HepG2 (cell line): Measurements from ENCODE around the gene RASSF6. TPM values are rescaled to one million over a fixed set of nuclear protein-coding genes. Genes with fewer than 3 reads are reported as not detected.

Source experiments
- ATAC-seq: fragments of 200-7000 bp; cut with Tn5 transposase; 3 replicates; pipeline ENCODE4 v1.9.1; 2020; ENCODE audit warnings: mild to moderate bottlenecking, moderate library complexity
- BruUV-seq: library from RNA; stranded (reverse); fragments of 400-500 nt; replicated peaks from 2 replicates; lab custom pipeline; 2021; lab: Mats Ljungman, UMichigan
- CTCF ChIA-PET: fragments of 300-600 bp; formaldehyde crosslinking; extraction: SDS; loops from one replicate; lab custom pipeline; 2021; ENCODE audit warnings: low total read pairs, inconsistent platforms, low intra/inter-chr PET ratio; lab: Yijun Ruan, JAX
- POLR2A ChIA-PET: fragments of 350-600 bp; sonication (Branson Sonifier 250); formaldehyde crosslinking; loops from one replicate; lab custom pipeline; 2020; ENCODE audit warnings: antibody characterized with exemption, inconsistent platforms; lab: Yijun Ruan, JAX
- DNase-seq: peaks from one replicate; pipeline ENCODE4 v3.0.0-alpha.2; 2015; ENCODE audit warnings: low spot score
- FAIRE-seq: peaks from 3 replicates; lab custom pipeline; 2011; peaks lifted over from hg19 to GRCh38; lab: Jason Lieb, UNC
- H2AFZ ChIP-seq: one replicate; pipeline ENCODE4 v1.6.1; 2011; ENCODE audit warnings: low read length, inconsistent platforms
- H3K27ac ChIP-seq: fragments of 300-600 bp; 3 replicates; pipeline ENCODE4 v1.8.0; 2011; ENCODE audit warnings: mixed run types, mild to moderate bottlenecking, mixed read lengths, low read length, inconsistent platforms; ENCODE audit not compliant: insufficient read depth; ENCODE audit errors: extremely low read length
- H3K27me3 ChIP-seq, 2 experiments: fragments of 200-600 bp in 1 of 2; 2 replicates in 1 of 2; 3 replicates in 1 of 2; pipeline versions ENCODE4 v1.6.0 to v1.8.0; 2011; ENCODE audit warnings: low read length in 2 of 2, mild to moderate bottlenecking in 2 of 2, moderate library complexity in 2 of 2, inconsistent platforms in 1 of 2; ENCODE audit not compliant: insufficient read depth in 2 of 2, control insufficient read depth in 1 of 2
- H3K36me3 ChIP-seq, 2 experiments: fragments of 200-600 bp in 1 of 2; replicated peaks in 1 of 2; 2 replicates in 1 of 2; 3 replicates in 1 of 2; pipeline versions ENCODE4 v1.5.1 to v1.8.0; 2011; ENCODE audit warnings: low read length in 2 of 2, inconsistent platforms in 1 of 2; ENCODE audit not compliant: insufficient read depth in 2 of 2, control insufficient read depth in 1 of 2
- H3K4me1 ChIP-seq: 2 replicates; pipeline ENCODE4 v1.5.1; 2012; ENCODE audit warnings: low read length, inconsistent platforms; ENCODE audit not compliant: insufficient read depth
- H3K4me2 ChIP-seq: 2 replicates; pipeline ENCODE4 v1.6.0; 2011; ENCODE audit warnings: low read depth, low read length, inconsistent platforms
- H3K4me3 ChIP-seq, 3 experiments: fragments of 200-600 bp in 1 of 3; sonication (generic), shearing (Covaris generic) in 1 of 3; replicated peaks in 1 of 3; 2 replicates each; pipeline ENCODE4 v1.5.1; 2011 to 2016; ENCODE audit warnings: low read length in 3 of 3, inconsistent platforms in 2 of 3, low read depth in 2 of 3, mild to moderate bottlenecking in 2 of 3, control low read depth in 1 of 3, mixed read lengths in 1 of 3; ENCODE audit not compliant: insufficient read depth in 1 of 3
- H3K79me2 ChIP-seq: one replicate; pipeline ENCODE4 v1.6.1; 2011; ENCODE audit warnings: low read length, inconsistent platforms; ENCODE audit not compliant: insufficient read depth
- H3K9ac ChIP-seq: 2 replicates; pipeline ENCODE4 v1.6.0; 2011; ENCODE audit warnings: mild to moderate bottlenecking, low read depth, low read length, inconsistent platforms; ENCODE audit not compliant: insufficient read depth
- H3K9me3 ChIP-seq: 2 replicates; pipeline ENCODE4 v1.5.1; 2012; ENCODE audit warnings: mild to moderate bottlenecking, low read length
- H4K20me1 ChIP-seq: 2 replicates; pipeline ENCODE4 v1.6.0; 2011; ENCODE audit warnings: inconsistent platforms, mild to moderate bottlenecking, low read length, moderate library complexity; ENCODE audit not compliant: insufficient read depth
- AKNA ChIP-seq: sonication (generic); formaldehyde crosslinking; IDR thresholded peaks from 2 replicates; pipeline ENCODE4 v1.4.0; 2020; ENCODE audit warnings: missing genetic modification reagents, borderline replicate concordance
- CREM ChIP-seq, 2 experiments: sonication (generic) in 1 of 2; formaldehyde crosslinking in 1 of 2; IDR thresholded peaks; 2 replicates each; pipeline versions ENCODE4 v1.4.0 to v1.6.1; 2016 to 2020; ENCODE audit warnings: antibody characterized with exemption in 1 of 2, mild to moderate bottlenecking in 1 of 2, missing genetic modification reagents in 1 of 2
- FOXP1 ChIP-seq, 2 experiments: fragments of 450-650 bp in 1 of 2; IDR thresholded peaks; 2 replicates each; pipeline ENCODE4 v1.6.1; 2017 to 2018; ENCODE audit warnings: antibody characterized with exemption in 1 of 2
- GATAD1 ChIP-seq: IDR thresholded peaks from 2 replicates; pipeline ENCODE4 v1.6.1; 2016; ENCODE audit warnings: missing genetic modification reagents, missing compliant biosample characterization
- KAT8 ChIP-seq: IDR thresholded peaks from 2 replicates; pipeline ENCODE4 v1.6.1; 2016; ENCODE audit warnings: missing genetic modification reagents, missing compliant biosample characterization
- LBX2 ChIP-seq: sonication (generic); formaldehyde crosslinking; IDR thresholded peaks from 2 replicates; pipeline ENCODE4 v1.5.0; 2020; ENCODE audit warnings: missing genetic modification reagents, mild to moderate bottlenecking, borderline replicate concordance
- NBN ChIP-seq: fragments of 450-650 bp; conservative IDR thresholded peaks from 2 replicates; pipeline ENCODE4 v1.6.1; 2017
- RBM39 ChIP-seq: fragments of 200-400 bp; formaldehyde crosslinking; IDR thresholded peaks from one replicate; pipeline ENCODE4 v1.6.1; 2018; ENCODE audit warnings: antibody characterized with exemption, mild to moderate bottlenecking, low read depth, low read length; ENCODE audit not compliant: poor library complexity, severe bottlenecking
- THAP11 ChIP-seq: IDR thresholded peaks from 2 replicates; pipeline ENCODE4 v1.6.1; 2016; ENCODE audit warnings: missing biosample characterization, missing genetic modification reagents
- ZBTB46 ChIP-seq: sonication (generic); formaldehyde crosslinking; IDR thresholded peaks from 2 replicates; pipeline ENCODE4 v1.4.0; 2020; ENCODE audit warnings: mild to moderate bottlenecking, missing genetic modification reagents, borderline replicate concordance
- ZNF207 ChIP-seq: fragments of 450-650 bp; IDR thresholded peaks from 2 replicates; pipeline ENCODE4 v1.6.1; 2016; ENCODE audit warnings: antibody characterized with exemption, borderline replicate concordance
- ZNF660 ChIP-seq: sonication (generic); formaldehyde crosslinking; IDR thresholded peaks from 2 replicates; pipeline ENCODE4 v1.5.1; 2020; ENCODE audit warnings: mild to moderate bottlenecking, low read depth, missing genetic modification reagents, borderline replicate concordance
- ZNF691 ChIP-seq: sonication (generic); formaldehyde crosslinking; IDR thresholded peaks from 2 replicates; pipeline ENCODE4 v1.4.0; 2020; ENCODE audit warnings: missing genetic modification reagents, low read depth, mild to moderate bottlenecking, borderline replicate concordance
- ZNF773 ChIP-seq: sonication (generic); formaldehyde crosslinking; IDR thresholded peaks from 2 replicates; pipeline ENCODE4 v1.4.0; 2020; ENCODE audit warnings: missing genetic modification reagents, borderline replicate concordance
- ZNF782 ChIP-seq: sonication (generic); formaldehyde crosslinking; IDR thresholded peaks from 2 replicates; pipeline ENCODE4 v1.4.0; 2020; ENCODE audit warnings: missing genetic modification reagents, mild to moderate bottlenecking, borderline replicate concordance
- ZNF788 ChIP-seq: sonication (generic); formaldehyde crosslinking; IDR thresholded peaks from 2 replicates; pipeline ENCODE4 v1.5.0; 2020; ENCODE audit warnings: mild to moderate bottlenecking, missing genetic modification reagents, borderline replicate concordance
- WGBS: methylation state at CpG from one replicate; pipeline ENCODE4 v1.1.6; 2017; ENCODE audit warnings: low lambda C conversion rate; 5-methylcytosine and 5-hydroxymethylcytosine counted together
- in situ Hi-C: cut with HindIII; loops from 2 replicates; pipeline ENCODE4 v1.10.0; 2017; ENCODE audit warnings: low pct_unique_long_range_greater_than_20kb; ENCODE audit not compliant: extremely low pct_ligation_motif_present
- intact Hi-C: fragments of 100-400 bp; cut with micrococcal nuclease; formaldehyde crosslinking; loops from one replicate; pipeline ENCODE4 v1.10.0; 2022; ENCODE audit not compliant: unreplicated experiment
- polyA plus RNA-seq, 8 experiments: library from polyadenylated mRNA; depleted of rRNA in 3 of 8; stranded (reverse) in 7 of 8; unstranded in 1 of 8; fragments of >200 nt; fragmentation: Illumina TruSeq in 4 of 8; extraction: Trizol in 4 of 8; gene quantifications; 2 replicates each; pipeline versions ENCODE4 v1.2.1 to v1.2.3, GENCODE V29; 2011 to 2016; ENCODE audit warnings: low read depth in 4 of 8, missing spikeins in 1 of 8, mixed read lengths in 1 of 8; ENCODE audit not compliant: insufficient read depth in 1 of 8
- total RNA-seq, 5 experiments: library from RNA; depleted of rRNA; stranded (reverse); fragments of >200 nt; fragmentation: Illumina TruSeq; extraction: Trizol; gene quantifications; 2 replicates each; pipeline ENCODE4 v1.2.3, GENCODE V29; 2016; ENCODE audit warnings: low read depth in 1 of 5

The RASSF6 gene
- total and polyA plus RNA-seq, 2 of the 13 experiments (the other 11 are each of a cell fraction or from before 2014, with no cell fraction given): 0.03 to 0.11 TPM

GRCh38 chr4:73621357-73621756, 1.1 kb upstream of the RASSF6 start:
- Histone ChIP-seq H3K9ac (no peak overlapping the region), H3K4me2 (no peak overlapping the region), H3K9me3 (no peaks in the 10 kb centered on the region), H2AFZ (no peak overlapping the region), H3K4me1 (peaks cover 13% of the 10 kb centered on the region), H3K4me3 (no peak overlapping the region), H3K36me3 (no peaks in the 10 kb centered on the region), H3K27me3 (no peaks in the 10 kb centered on the region; a peak in 1 of 5 replicates), H3K79me2 (no peaks in the 10 kb centered on the region), H4K20me1 (no peaks in the 10 kb centered on the region), H3K27ac (no peak overlapping the region)
- BruUV-seq: no TSS peak
- ChIA-PET POLR2A (no interaction called here), CTCF (no interaction called here)
- no peak for FAIRE-seq
- no peak for DNase-seq
- 33% methylated on average over 5 of the region's 5 CpGs for WGBS
- intact Hi-C loops (no loop called here), in situ Hi-C loops (no loop called here)
- ATAC-seq: no peak
- no peak for TF ChIP-seq ZNF691 (CRISPR knock-in tag)
- no peak for TF ChIP-seq KAT8
- TF ChIP-seq ZNF660: no peak
- no peak for TF ChIP-seq ZNF788 (CRISPR knock-in tag)
- no peak for TF ChIP-seq CREM (IDR thresholded peaks at IDR 0.05)
- no peak for TF ChIP-seq CREM (CRISPR knock-in tag; IDR thresholded peaks at IDR 0.05)
- no peak for TF ChIP-seq ZNF773
- no peak for TF ChIP-seq ZNF207
- TF ChIP-seq RBM39: no peak
- no peak for TF ChIP-seq ZNF782 (CRISPR knock-in tag)
- no peak for TF ChIP-seq ZBTB46 (CRISPR knock-in tag)
- no peak for TF ChIP-seq THAP11 (CRISPR knock-in tag)
- no peak for TF ChIP-seq GATAD1 (CRISPR knock-in tag)
- no peak for TF ChIP-seq AKNA
- no peak for TF ChIP-seq FOXP1 (IDR thresholded peaks at IDR 0.05)
- no peak for TF ChIP-seq FOXP1 (CRISPR knock-in tag; IDR thresholded peaks at IDR 0.05)
- TF ChIP-seq NBN: no peak
- no peak for TF ChIP-seq LBX2 (CRISPR knock-in tag)
